ENCODE results near the gene RXYLT1. TPM values are rescaled to one million over a fixed set of nuclear protein-coding genes. Genes with fewer than 3 reads are reported as not detected.

RXYLT1 gene
- polyA plus RNA-seq, 1 donor (not counting 4 experiments of a cell fraction or from before 2014, with no cell fraction given), result 17.0 TPM

GRCh38 chr12:63848450-63848849 is 68.7 kb downstream of the RXYLT1 start:
- peaks cover 3% of the 10 kb centered on the region for H4K20me1 ChIP-seq (ENCODE audit: control insufficient read depth, extremely low read depth, insufficient read depth, low read length)
- no peak for TF ChIP-seq CTCF (optimal IDR thresholded peaks at IDR 0.05 in 1 of 3, IDR thresholded peaks at IDR 0.05 in 1 of 3, conservative IDR thresholded peaks at IDR 0.05 in 1 of 3; ENCODE audit: extremely low read depth in 1 of 3, insufficient read depth in 2 of 3, low read length in 3 of 3)
- H3K36me3 ChIP-seq (ENCODE audit: control insufficient read depth in 2 of 2, extremely low read depth in 1 of 2, insufficient read depth in 2 of 2, low read length in 2 of 2), result peaks cover 0 to 14% of the 10 kb centered on the region in 2 experiments
- H3K4me1 ChIP-seq (ENCODE audit: control insufficient read depth, extremely low read depth, insufficient read depth, low read length), result peaks cover 23% of the 10 kb centered on the region
- H3K27me3 ChIP-seq (ENCODE audit: control insufficient read depth, extremely low read depth, insufficient read depth, low read length), result no peaks in the 10 kb centered on the region
- H3K79me2 ChIP-seq (ENCODE audit: control insufficient read depth, insufficient read depth, low read length), result peaks cover 86% of the 10 kb centered on the region
- no peaks in the 10 kb centered on the region for H3K9me3 ChIP-seq (ENCODE audit: control insufficient read depth, low read depth, low read length)
- H3K27ac ChIP-seq (ENCODE audit: control insufficient read depth, insufficient read depth, low read length), result no peak overlapping the region
- H2AFZ ChIP-seq (ENCODE audit: control insufficient read depth, low read length), result no peak overlapping the region
- dilution Hi-C loops (cut with MboI; ENCODE audit: extremely low pct_ligation_motif_present, low sequenced_read_pairs), result loop anchor here (25.0 kb wide), 1 partner anchor 414 kb away; no protein-coding TSS in a partner anchor
- no peak for FAIRE-seq
- H3K9ac ChIP-seq (ENCODE audit: control insufficient read depth, extremely low read depth, insufficient read depth, low read length), result no peak overlapping the region
- DNase-seq (ENCODE audit: low read depth, low spot score), result no peak
- H3K9me1 ChIP-seq (ENCODE audit: control insufficient read depth, extremely low read depth, insufficient read depth, low read length), result peaks cover 4% of the 10 kb centered on the region
- no peak overlapping the region for H3K4me3 ChIP-seq (ENCODE audit: control insufficient read depth in 2 of 3, extremely low read depth in 1 of 3, insufficient read depth in 2 of 3, low read depth in 1 of 3, low read length in 3 of 3)
- H3K4me2 ChIP-seq (ENCODE audit: control insufficient read depth, extremely low read depth, insufficient read depth, low read depth, low read length), result peak overlapping the region; percentile 27

- Histone ChIP-seq H3K27me3 (ENCODE audit: control insufficient read depth, extremely low read depth, insufficient read depth, low read length) (no peaks in the 10 kb centered on the region), H2AFZ (ENCODE audit: control insufficient read depth, low read length) (no peak overlapping the region), H3K4me3 (ENCODE audit: control insufficient read depth in 2 of 3, extremely low read depth in 1 of 3, insufficient read depth in 2 of 3, low read depth in 1 of 3, low read length in 3 of 3) (no peak overlapping the region), H4K20me1 (ENCODE audit: control insufficient read depth, extremely low read depth, insufficient read depth, low read length) (peaks cover 3% of the 10 kb centered on the region), H3K4me2 (ENCODE audit: control insufficient read depth, extremely low read depth, insufficient read depth, low read depth, low read length) (peak overlapping the region; percentile 27), H3K79me2 (ENCODE audit: control insufficient read depth, insufficient read depth, low read length) (peaks cover 93% of the 10 kb centered on the region), H3K9ac (ENCODE audit: control insufficient read depth, extremely low read depth, insufficient read depth, low read length) (no peak overlapping the region), H3K9me1 (ENCODE audit: control insufficient read depth, extremely low read depth, insufficient read depth, low read length) (peaks cover 4% of the 10 kb centered on the region), H3K36me3 (ENCODE audit: control insufficient read depth in 2 of 2, extremely low read depth in 1 of 2, insufficient read depth in 2 of 2, low read length in 2 of 2) (peaks cover 0 to 14% of the 10 kb centered on the region in 2 experiments), H3K9me3 (ENCODE audit: control insufficient read depth, low read depth, low read length) (no peaks in the 10 kb centered on the region), H3K27ac (ENCODE audit: control insufficient read depth, insufficient read depth, low read length) (no peak overlapping the region), H3K4me1 (ENCODE audit: control insufficient read depth, extremely low read depth, insufficient read depth, low read length) (peaks cover 23% of the 10 kb centered on the region)
- TF ChIP-seq EZH2 (IDR thresholded peaks at IDR 0.05; ENCODE audit: low read length) (no peak), CTCF (optimal IDR thresholded peaks at IDR 0.05 in 1 of 3, IDR thresholded peaks at IDR 0.05 in 1 of 3, conservative IDR thresholded peaks at IDR 0.05 in 1 of 3; ENCODE audit: extremely low read depth in 1 of 3, insufficient read depth in 2 of 3, low read length in 3 of 3) (no peak)
- FAIRE-seq (no peak), DNase-seq (ENCODE audit: low read depth, low spot score) (no peak)
- dilution Hi-C loops (cut with MboI; ENCODE audit: extremely low pct_ligation_motif_present, low sequenced_read_pairs), result loop anchor here (25.0 kb wide), 1 partner anchor 413 kb away; no protein-coding TSS in a partner anchor
Observed at GRCh38 chr12:63849106-63849620, 69.5 kb downstream of the RXYLT1 start.

All from keratinocyte (primary cell).